Sciatic nerve (tissue), 2 donors: ENCODE measurements around the gene FKBP6. TPM values are rescaled to one million over a fixed set of nuclear protein-coding genes. Genes with fewer than 3 reads are reported as not detected.
"Not testable (repeated sequence)": the region's sequence is repeated elsewhere in the genome, so short reads cannot be mapped to it uniquely, and the experiment has no call there.

Experiments used
- ATAC-seq: fragments of 200-7000 bp; cut with Tn5 transposase; one replicate; pipeline ENCODE4 v1.9.1; 2020; ENCODE audit warnings: mild to moderate bottlenecking, moderate library complexity
- DNase-seq: peaks from one replicate; pipeline ENCODE4 v3.0.0-alpha.2; 2020; ENCODE audit warnings: low spot score
- intact Hi-C: fragments of 100-400 bp; cut with DNase I; formaldehyde crosslinking; loops from one replicate; pipeline ENCODE4 v1.14.2; 2022
- total RNA-seq: library from RNA; stranded (reverse); fragmentation: NEBNext Ultra II Directional; extraction: Animal tissue kit (Norgen Biotek cat#: 25700); gene quantifications from one replicate; pipeline ENCODE4 v1.2.1, GENCODE V29; 2021
- donor health status: DM: no; HTN: no; CAD: no.
- donor health status: DM: no; HTN: no; CAD: no.

Gene FKBP6
- total RNA-seq, 1 donor from 2014 or later: not detected

- intact Hi-C loops: no loop called here
- DNase-seq: no peak
- peak; percentile 8 for ATAC-seq
Observed at GRCh38 chr7:73376671-73377412, 48.9 kb downstream of the FKBP6 start.

GRCh38 chr7:73377413-73378200 is 49.6 kb downstream of the FKBP6 start:
- ATAC-seq: peak; percentile 78
- intact Hi-C loops, DNase-seq: not testable (repeated sequence)

DNA sequence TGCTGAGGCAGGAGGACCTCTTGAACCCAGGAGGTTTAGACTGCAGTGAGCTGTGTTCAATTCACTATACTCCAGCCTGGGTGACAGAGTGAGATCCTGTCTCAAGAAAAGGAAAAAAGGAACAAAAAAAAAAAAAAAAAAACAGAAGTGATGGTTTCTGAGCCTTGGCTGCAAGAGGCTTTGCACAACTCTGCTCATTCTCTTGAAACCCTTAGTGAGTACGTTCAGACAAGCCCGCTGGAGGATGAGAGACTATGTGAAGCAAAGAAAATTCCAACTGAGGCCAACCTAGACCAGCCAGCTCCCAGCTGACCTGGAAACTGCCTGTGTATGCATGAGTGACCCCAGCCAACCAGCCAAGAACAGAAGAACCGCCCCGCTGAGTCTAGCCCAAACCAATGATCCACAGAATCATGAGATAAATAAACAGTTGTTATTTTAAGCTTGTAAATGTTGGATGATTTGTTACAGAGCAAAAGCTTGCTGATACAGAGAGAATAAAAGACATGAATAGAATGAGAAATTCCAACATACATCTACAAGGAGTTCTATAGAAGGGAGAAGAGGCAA is 55.1 kb downstream of the FKBP6 start:
- DNase-seq: no peak
- intact Hi-C loops: no loop called here
- no peak for ATAC-seq

- no peak for DNase-seq
- intact Hi-C loops: no loop called here
- ATAC-seq: no peak
Observed at GRCh38 chr7:73387221-73387828, 59.4 kb downstream of the FKBP6 start.

DNA sequence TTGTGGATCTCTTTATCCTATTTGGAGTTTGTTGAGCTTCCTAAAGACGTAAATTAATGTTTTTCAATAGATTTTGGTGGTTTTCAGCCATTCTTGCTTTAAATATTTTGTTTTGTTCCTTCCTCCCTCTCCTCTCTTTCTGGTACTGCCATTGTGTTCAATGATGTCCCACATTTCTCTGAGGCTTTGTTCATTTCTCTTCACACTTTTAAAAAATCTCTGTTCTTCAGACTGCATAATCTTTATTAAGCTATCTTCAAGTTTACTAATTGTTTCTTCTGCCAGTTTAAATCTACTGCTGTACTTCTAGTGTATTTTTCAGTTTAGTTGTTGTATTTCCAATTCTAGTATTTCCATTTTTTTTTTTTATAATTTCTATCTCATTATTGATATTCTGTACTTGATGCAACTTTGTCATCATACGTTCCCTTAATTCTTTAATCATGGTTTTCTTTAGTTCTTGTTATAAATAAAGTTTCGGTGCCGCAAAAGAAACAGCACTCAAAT is 60.0 kb downstream of the FKBP6 start:
- no peak for ATAC-seq
- DNase-seq: no peak
- intact Hi-C loops: no loop called here

DNA sequence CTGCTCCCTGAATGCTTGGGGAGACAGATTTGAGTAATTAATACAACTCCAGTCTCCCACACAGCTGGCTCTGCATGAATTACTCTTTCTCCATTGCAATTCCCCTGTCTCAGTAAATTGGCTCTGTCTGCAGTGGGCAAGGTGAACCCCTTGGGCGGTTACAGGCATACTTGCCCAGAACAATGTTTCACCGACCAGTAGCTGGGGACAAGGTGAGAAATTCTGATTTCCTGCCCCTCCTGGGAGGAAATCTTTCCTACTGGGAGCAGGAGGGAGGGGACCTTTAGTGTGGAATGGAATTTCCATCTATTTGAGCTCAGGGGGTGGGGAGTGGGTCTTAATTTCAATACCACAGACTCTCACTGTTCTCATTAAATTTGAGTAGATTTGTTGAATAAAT is 63.4 kb downstream of the FKBP6 start:
- intact Hi-C loops: no loop called here
- ATAC-seq (no peak), DNase-seq (no peak)

GRCh38 chr7:73394422-73394821 is 66.5 kb downstream of the FKBP6 start:
- no peak for DNase-seq

DNA sequence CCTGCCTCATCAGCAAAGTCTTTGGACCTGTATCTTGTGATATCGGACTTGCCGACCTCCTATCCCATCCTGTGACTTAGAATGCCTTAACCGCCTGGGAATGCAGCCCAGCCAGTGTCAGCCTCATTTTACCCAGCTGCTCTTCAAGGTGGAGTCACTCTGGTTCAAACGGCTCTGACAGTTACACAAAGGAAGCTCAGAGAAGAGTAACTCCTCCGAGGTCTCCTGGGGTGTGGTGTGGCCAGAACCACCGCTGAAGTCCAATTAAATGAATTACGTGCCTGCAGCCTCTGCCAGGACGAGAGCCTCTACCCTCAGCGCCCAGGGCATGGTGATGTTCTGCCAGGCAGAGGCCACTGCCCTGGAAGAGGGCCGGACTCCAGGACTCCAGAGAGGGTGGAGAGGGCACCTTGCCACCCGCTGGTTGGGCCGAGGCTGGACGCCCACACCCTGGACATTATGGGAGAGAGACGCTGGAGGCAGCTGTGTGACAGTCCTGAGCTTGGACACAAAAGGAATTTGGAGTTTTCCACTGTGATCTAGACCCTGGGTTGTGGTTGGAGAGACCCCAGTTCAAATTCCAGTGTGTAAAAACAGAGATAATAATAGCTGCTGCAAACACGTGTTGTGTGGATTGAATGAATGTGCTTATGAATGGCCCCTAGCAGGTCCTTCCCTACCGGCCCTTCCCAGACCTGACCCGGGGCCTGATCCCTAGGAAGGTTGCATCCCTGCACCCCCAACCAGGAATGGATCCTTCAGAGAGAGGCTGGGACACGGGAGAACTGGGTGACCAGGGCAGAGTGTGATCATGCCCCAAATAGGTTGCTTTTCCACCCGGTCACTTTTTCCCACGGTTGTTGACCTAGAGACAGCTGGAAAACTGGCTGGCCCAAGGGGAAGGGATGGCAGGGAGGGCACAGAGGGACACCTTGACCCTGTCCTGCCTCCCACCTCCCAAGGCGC is 67.9 kb downstream of the FKBP6 start:
- intact Hi-C loops: no loop called here
- ATAC-seq (peak; percentile 77), DNase-seq (peak; percentile 60)

More at GRCh38 chr7:73394422-73394821, 66.5 kb downstream of the FKBP6 start:
- intact Hi-C loops: no loop called here
- no peak for ATAC-seq

DNA sequence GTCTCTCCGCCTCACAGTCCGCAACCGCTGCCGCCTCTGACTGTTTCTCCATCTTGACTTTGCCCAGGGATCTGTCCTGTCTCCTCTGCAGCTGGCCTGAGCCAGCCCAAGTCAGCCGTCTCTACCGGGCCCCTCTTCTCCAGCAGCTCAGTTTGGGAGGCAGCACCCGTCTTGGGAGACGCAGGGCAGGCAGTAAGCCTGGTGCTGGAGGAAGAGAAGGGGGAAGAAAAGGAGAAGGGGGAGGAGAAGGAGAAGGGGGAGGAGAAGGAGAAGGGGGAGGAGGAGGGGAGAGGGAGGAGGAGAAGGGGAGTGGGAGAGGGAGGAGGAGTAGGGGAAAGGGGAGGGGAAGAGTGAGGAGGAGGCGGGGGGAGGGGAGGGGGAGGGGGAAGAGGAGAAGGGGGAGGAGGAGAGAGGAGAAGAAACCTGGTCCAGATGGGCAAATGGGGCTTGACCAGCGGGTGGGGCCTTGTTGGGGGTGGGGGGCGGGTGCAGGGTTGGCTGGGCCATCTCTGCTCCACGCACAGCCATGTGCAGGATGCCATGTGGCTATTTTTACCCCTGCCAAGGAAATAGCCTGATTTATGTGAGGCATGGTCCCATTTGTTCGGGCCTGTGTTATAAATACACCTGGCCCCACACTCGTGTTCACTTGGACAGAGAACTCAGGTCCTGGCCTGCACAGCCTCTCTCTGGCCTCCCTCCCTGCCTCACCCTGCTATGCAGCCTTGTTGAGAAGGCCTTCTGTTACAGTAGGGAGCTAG is 69.7 kb downstream of the FKBP6 start:
- intact Hi-C loops: no loop called here
- DNase-seq (no peak), ATAC-seq (peak; percentile 35)

DNA sequence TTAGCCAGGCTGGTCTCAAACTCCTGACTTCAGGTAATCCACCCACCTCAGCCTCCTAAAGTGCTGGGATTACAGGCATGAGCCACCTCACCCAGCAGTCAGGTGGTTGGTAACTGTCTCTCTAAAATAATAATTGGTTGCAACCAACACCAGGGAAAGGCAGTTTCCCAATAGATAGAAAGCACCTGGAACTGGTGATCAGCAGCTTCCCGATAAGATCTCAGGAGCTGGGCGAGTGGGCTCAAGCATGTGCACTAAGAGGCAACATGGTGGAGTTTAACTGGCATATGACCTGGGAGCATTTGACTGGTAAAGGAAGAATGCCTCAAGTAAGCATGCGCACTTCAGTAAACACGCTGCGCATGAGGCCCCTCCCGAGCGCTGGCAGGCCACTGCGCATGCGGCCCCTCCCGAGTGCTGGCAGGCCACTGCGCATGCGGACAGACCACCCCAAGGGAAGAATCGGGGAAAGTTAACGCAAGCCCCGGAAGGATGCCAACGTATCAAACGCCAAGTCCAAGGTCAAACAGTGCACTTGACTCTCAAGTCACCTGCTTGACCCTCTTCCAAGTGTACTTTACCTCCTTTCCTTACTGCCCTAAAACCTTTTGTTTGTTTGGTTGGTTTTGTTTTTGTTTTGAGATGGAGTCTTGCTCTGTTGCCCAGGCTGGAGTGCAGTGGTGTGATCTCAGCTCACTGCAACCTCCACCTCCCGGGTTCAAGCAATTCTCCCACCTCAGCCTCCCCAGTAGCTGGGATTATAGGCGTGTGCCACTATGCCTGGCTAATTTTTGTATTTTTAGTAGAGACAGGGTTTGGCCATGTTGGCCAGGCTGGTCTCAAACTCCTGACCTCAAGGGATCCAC is 71.5 kb downstream of the FKBP6 start:
- DNase-seq (peak; percentile 86), ATAC-seq (peak; percentile 85)
- intact Hi-C loops: not testable (repeated sequence)

- DNase-seq: not testable (repeated sequence)
Observed at GRCh38 chr7:73404860-73405259, 76.9 kb downstream of the FKBP6 start.

More at GRCh38 chr7:73404860-73405259, 76.9 kb downstream of the FKBP6 start:
- ATAC-seq, intact Hi-C loops: not testable (repeated sequence)

Other genes starting within 250 kb of the FKBP6 start
- gene SPDYE9, start 242.1 kb upstream of the FKBP6 start, total RNA-seq: not detected
- gene NSUN5, start 19.3 kb upstream of the FKBP6 start, total RNA-seq: 18.8 TPM
- 0.71 TPM for gene TRIM50, start 79 bp upstream of the FKBP6 start, total RNA-seq
- gene FZD9, start 105.6 kb downstream of the FKBP6 start, total RNA-seq: 0.71 TPM
- gene BAZ1B, start 194.1 kb downstream of the FKBP6 start, total RNA-seq: 66.9 TPM
- gene BCL7B, start 229.5 kb downstream of the FKBP6 start, total RNA-seq: 38.6 TPM